ENCODE data around the gene KCNIP4. TPM values are rescaled to one million over a fixed set of nuclear protein-coding genes. Genes with fewer than 3 reads are reported as not detected.

Gene KCNIP4
- total and polyA plus RNA-seq, 2 experiments from 2014 or later = 0.14 to 0.63 TPM

GRCh38 chr4:21554066-21554465 is 394.5 kb downstream of the KCNIP4 start (continued):
- TF ChIP-seq, protein P1, sequence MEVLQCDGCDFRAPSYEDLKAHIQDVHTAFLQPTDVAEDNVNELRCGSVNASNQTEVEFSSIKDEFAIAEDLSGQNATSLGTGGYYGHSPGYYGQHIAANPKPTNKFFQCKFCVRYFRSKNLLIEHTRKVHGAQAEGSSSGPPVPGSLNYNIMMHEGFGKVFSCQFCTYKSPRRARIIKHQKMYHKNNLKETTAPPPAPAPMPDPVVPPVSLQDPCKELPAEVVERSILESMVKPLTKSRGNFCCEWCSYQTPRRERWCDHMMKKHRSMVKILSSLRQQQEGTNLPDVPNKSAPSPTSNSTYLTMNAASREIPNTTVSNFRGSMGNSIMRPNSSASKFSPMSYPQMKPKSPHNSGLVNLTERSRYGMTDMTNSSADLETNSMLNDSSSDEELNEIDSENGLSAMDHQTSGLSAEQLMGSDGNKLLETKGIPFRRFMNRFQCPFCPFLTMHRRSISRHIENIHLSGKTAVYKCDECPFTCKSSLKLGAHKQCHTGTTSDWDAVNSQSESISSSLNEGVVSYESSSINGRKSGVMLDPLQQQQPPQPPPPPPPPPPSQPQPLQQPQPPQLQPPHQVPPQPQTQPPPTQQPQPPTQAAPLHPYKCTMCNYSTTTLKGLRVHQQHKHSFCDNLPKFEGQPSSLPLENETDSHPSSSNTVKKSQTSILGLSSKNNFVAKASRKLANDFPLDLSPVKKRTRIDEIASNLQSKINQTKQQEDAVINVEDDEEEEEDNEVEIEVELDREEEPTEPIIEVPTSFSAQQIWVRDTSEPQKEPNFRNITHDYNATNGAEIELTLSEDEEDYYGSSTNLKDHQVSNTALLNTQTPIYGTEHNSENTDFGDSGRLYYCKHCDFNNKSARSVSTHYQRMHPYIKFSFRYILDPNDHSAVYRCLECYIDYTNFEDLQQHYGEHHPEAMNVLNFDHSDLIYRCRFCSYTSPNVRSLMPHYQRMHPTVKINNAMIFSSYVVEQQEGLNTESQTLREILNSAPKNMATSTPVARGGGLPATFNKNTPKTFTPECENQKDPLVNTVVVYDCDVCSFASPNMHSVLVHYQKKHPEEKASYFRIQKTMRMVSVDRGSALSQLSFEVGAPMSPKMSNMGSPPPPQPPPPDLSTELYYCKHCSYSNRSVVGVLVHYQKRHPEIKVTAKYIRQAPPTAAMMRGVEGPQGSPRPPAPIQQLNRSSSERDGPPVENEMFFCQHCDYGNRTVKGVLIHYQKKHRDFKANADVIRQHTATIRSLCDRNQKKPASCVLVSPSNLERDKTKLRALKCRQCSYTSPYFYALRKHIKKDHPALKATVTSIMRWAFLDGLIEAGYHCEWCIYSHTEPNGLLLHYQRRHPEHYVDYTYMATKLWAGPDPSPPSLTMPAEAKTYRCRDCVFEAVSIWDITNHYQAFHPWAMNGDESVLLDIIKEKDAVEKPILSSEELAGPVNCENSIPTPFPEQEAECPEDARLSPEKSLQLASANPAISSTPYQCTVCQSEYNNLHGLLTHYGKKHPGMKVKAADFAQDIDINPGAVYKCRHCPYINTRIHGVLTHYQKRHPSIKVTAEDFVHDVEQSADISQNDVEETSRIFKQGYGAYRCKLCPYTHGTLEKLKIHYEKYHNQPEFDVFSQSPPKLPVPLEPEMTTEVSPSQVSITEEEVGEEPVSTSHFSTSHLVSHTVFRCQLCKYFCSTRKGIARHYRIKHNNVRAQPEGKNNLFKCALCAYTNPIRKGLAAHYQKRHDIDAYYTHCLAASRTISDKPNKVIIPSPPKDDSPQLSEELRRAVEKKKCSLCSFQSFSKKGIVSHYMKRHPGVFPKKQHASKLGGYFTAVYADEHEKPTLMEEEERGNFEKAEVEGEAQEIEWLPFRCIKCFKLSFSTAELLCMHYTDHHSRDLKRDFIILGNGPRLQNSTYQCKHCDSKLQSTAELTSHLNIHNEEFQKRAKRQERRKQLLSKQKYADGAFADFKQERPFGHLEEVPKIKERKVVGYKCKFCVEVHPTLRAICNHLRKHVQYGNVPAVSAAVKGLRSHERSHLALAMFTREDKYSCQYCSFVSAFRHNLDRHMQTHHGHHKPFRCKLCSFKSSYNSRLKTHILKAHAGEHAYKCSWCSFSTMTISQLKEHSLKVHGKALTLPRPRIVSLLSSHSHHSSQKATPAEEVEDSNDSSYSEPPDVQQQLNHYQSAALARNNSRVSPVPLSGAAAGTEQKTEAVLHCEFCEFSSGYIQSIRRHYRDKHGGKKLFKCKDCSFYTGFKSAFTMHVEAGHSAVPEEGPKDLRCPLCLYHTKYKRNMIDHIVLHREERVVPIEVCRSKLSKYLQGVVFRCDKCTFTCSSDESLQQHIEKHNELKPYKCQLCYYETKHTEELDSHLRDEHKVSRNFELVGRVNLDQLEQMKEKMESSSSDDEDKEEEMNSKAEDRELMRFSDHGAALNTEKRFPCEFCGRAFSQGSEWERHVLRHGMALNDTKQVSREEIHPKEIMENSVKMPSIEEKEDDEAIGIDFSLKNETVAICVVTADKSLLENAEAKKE (CRISPR knock-in tag; IDR thresholded peaks at IDR 0.05) = no peak

GRCh38 chr4:21552455-21552854 is 396.1 kb downstream of the KCNIP4 start:
- Histone ChIP-seq H4K20me1 (replicated peaks; ENCODE audit: insufficient read depth) (no peaks in the 10 kb centered on the region), H3K36me3 (ENCODE audit: insufficient read depth) (no peaks in the 10 kb centered on the region), H3K9me2 (ENCODE audit: insufficient read depth) (no peaks in the 10 kb centered on the region), H3K4me3 (no peak overlapping the region), H3K79me2 (replicated peaks; ENCODE audit: insufficient read depth) (no peaks in the 10 kb centered on the region), H3K27ac (ENCODE audit: low read depth) (no peak overlapping the region), H3K27me3 (ENCODE audit: insufficient read depth) (no peaks in the 10 kb centered on the region), H3K4me1 (ENCODE audit: insufficient read depth) (peaks cover 11% of the 10 kb centered on the region; the same call in 1 of the 2 replicates), H3K4me2 (no peak overlapping the region), H2AFZ (peak overlapping the region; percentile 4; the same call in 1 of the 2 replicates), H3F3A (replicated peaks; ENCODE audit: low read depth) (no peaks in the 10 kb centered on the region)
- H3K36me3 Mint-ChIP-seq (ENCODE audit: low read depth) = no peaks in the 10 kb centered on the region
- no peaks in the 10 kb centered on the region for H3K27me3 Mint-ChIP-seq (ENCODE audit: insufficient read depth, low read depth, poor library complexity)
- ATAC-seq (no peak), DNase-seq (ENCODE audit: low spot score) (no peak)
- H3K9me3 Mint-ChIP-seq = no peaks in the 10 kb centered on the region
- H3K27ac Mint-ChIP-seq = no peak overlapping the region
- H3K4me3 Mint-ChIP-seq = no peak overlapping the region
- no peak for TF ChIP-seq REST (IDR thresholded peaks at IDR 0.05; ENCODE audit: unreplicated experiment)
- TF ChIP-seq ZNF331 (CRISPR knock-in tag; IDR thresholded peaks at IDR 0.05; ENCODE audit: low read depth) = no peak
- TF ChIP-seq POLR2AphosphoS5 (IDR thresholded peaks at IDR 0.05; ENCODE audit: low read depth) = no peak
- peaks cover 22% of the 10 kb centered on the region for H3K4me1 Mint-ChIP-seq
